ENCODE results near the gene DUSP9.
"Not testable (repeated sequence)": the region's sequence is repeated elsewhere in the genome, so short reads cannot be mapped to it uniquely, and the experiment has no call there.

The DUSP9 gene

DNA sequence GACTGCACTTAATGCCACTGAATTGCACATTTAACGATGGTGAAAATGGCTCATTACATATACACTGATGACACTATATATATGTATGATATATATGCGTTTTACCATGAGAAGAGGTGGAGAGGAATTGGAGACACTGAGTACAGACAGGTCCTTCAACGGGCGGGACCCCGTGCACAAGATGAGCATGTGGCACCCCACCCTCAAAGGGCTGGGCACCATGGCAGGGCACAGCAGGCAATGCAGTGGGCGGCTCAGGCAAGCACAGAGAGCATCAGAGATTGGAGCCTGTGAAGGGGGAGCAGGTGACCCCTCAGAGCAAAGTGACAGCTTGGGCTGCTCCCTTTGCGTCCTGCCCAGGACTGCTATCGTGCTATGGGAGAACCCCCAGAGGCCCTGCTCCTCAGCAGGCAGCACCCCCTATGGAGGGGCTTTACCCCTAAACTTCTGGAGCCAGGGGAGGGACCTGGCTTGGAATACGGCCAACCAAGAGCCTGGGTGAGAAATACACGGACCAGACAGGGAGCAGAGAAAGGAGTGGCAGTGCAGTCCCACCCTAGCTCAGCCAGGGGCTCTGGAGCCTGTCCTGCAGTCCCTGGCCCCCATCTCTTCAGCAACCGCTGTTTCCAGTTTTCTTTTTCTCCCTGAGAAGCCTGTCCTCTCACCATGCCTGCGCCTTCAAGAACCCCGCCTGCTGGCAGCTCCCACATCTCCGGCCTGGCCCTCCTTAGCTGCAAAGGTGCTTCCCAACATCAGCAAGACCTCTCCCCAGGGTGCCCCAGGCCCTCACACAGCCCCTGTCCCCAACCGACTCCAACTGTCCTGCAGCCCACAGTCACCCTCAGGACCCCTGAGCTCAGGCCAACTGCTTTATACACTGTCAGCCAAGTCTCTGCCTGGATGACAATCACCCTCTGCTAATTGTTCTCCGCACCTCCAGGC lies 51.2 kb downstream of the DUSP9 start:
- TF ChIP-seq, protein P1, sequence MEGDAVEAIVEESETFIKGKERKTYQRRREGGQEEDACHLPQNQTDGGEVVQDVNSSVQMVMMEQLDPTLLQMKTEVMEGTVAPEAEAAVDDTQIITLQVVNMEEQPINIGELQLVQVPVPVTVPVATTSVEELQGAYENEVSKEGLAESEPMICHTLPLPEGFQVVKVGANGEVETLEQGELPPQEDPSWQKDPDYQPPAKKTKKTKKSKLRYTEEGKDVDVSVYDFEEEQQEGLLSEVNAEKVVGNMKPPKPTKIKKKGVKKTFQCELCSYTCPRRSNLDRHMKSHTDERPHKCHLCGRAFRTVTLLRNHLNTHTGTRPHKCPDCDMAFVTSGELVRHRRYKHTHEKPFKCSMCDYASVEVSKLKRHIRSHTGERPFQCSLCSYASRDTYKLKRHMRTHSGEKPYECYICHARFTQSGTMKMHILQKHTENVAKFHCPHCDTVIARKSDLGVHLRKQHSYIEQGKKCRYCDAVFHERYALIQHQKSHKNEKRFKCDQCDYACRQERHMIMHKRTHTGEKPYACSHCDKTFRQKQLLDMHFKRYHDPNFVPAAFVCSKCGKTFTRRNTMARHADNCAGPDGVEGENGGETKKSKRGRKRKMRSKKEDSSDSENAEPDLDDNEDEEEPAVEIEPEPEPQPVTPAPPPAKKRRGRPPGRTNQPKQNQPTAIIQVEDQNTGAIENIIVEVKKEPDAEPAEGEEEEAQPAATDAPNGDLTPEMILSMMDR (IDR thresholded peaks at IDR 0.05; ENCODE audit: extremely low read depth, missing control alignments): no peak

DNA sequence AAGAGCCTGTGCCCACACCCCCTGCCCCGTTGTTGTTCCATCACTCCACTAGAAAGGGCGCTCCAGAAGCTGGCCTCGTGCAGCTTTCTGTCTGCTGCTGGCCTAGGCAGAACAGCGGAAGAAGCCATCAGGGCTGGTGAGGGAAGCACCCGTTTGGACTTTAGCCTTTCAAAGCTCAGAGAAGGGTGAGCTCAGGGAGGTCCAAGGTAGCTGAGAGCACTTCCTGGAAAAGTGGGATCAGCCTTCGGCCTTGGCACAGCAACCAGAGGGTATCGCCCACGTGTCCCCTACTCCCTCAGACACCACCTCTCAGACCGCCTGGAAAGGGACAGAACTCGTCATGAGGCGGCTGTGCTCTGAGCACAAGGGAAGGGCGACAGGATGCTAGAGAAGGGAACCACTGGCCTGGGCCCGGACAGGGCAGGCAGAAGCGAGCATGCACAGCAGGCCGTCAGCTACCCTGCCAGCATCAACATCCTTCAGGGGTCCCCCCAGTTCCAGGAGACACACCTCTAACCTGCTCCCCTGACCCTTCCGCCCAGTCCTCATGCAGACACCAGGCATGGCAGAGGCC lies 52.3 kb downstream of the DUSP9 start:
- not testable (repeated sequence) for DNase-seq (ENCODE audit: low spot score)

More for the DNA sequence above, 51.2 kb downstream of the DUSP9 start:
- no peak for DNase-seq (ENCODE audit: low spot score)

DNA sequence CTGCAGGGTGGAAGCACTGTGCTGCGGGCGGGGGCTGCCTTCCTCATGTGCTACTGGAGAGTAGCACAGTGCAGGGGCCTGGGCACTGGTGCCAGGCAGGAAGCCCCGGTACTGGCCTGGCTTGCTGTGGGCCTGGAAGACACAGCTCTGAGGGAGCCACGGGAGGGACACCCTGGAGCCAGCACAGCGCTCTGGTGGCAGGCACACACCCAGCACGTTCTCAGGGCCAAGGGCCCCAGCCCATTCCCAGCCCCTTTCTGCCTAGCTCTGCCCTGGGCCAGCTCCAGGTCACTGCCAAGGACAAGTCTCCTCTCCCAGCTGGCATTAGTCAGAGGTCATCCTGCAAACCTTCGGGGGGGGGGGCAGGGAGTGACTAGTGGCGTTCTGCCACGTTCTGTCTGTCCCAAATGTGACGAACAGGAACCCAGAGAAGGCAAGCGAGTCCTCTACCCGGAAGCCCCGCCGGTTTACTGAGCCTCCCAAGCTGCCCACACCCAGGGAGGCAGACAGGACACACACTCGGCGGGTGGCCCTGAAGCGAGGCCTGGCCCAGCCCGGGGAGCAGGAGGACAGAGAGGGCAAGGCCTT lies 52.9 kb downstream of the DUSP9 start:
- not testable (repeated sequence) for DNase-seq (ENCODE audit: low spot score)

DNA sequence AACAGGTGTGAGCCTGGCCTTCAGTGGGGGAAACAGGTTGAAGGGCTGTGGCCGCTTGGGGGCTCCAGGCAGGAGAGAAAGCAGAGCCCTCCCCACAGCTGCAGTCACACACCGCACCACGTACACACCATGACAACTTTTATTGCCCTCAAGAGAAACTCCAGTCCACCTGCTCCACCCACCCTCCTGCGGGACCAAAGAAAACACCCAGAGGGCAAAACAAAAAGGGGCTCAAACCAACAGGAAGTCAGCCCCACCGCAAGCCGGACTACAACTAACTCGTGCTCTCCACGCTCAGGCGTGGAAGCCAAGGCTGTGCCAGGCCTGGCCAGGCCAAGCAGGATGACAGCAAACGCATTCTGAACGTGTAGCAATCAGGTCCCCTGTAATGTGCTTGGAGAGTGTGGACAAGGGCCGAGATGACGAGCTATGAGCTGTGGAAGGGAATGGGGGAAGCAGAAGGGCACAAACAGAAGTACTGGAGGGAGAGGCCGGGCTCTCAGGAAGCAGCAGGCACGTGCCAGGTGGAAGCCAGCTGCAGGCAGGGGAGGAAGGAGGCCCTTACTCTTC lies 53.5 kb downstream of the DUSP9 start:
- TF ChIP-seq, protein P1 (IDR thresholded peaks at IDR 0.05; ENCODE audit: extremely low read depth, missing control alignments): no peak
- no peak for DNase-seq (ENCODE audit: low spot score)
